IMR-90 (cell line): ENCODE results near the gene MAPK10. TPM values are rescaled to one million over a fixed set of nuclear protein-coding genes. Genes with fewer than 3 reads are reported as not detected.

Experiments
- ATAC-seq: fragments of 200-7000 bp; cut with Tn5 transposase; 2 replicates; pipeline ENCODE4 v1.9.1; 2020; ENCODE audit warnings: low read depth, mild to moderate bottlenecking, moderate library complexity
- BruUV-seq: library from RNA; stranded (reverse); fragments of 400-500 nt; replicated peaks from 2 replicates; lab custom pipeline; 2021; lab: Mats Ljungman, UMichigan
- CTCF ChIA-PET: fragments of 300-600 bp; formaldehyde crosslinking; extraction: SDS; loops from one replicate; lab custom pipeline; 2021; ENCODE audit warnings: antibody characterized with exemption; lab: Yijun Ruan, JAX
- POLR2A ChIA-PET: fragments of 300-600 bp; sonication (Branson Sonifier 250); formaldehyde crosslinking; loops from one replicate; lab custom pipeline; 2022; ENCODE audit warnings: antibody characterized with exemption; ENCODE audit not compliant: unreplicated experiment; lab: Charles Lee
- DNase-seq: peaks from one replicate; pipeline ENCODE4 v3.0.0; 2013
- H2AFZ ChIP-seq: replicated peaks from 2 replicates; pipeline ENCODE3; 2013; ENCODE audit warnings: low read length, mild to moderate bottlenecking; ENCODE audit not compliant: poor library complexity
- H2AK5ac ChIP-seq: 2 replicates; pipeline ENCODE4 v1.6.1; 2013; ENCODE audit warnings: low read depth, low read length, inconsistent platforms
- H2AK9ac ChIP-seq: replicated peaks from 2 replicates; pipeline ENCODE3; 2013; ENCODE audit warnings: mild to moderate bottlenecking, low read depth, low read length, moderate library complexity; ENCODE audit not compliant: poor library complexity
- H2BK120ac ChIP-seq: 2 replicates; pipeline ENCODE4 v1.6.1; 2013; ENCODE audit warnings: low read depth, low read length, inconsistent platforms
- H2BK15ac ChIP-seq: 3 replicates; pipeline ENCODE4 v1.6.1; 2013; ENCODE audit warnings: low read depth, low read length, inconsistent platforms
- H2BK20ac ChIP-seq: 2 replicates; pipeline ENCODE4 v1.6.1; 2013; ENCODE audit warnings: low read depth, mild to moderate bottlenecking, inconsistent platforms, low read length, moderate library complexity
- H2BK5ac ChIP-seq: 2 replicates; pipeline ENCODE4 v1.6.1; 2013; ENCODE audit warnings: mild to moderate bottlenecking, low read depth, low read length, inconsistent platforms; ENCODE audit not compliant: poor library complexity, severe bottlenecking
- H3K14ac ChIP-seq: replicated peaks from 2 replicates; pipeline ENCODE4 v1.6.1; 2013; ENCODE audit warnings: low read depth, low read length, inconsistent platforms
- H3K18ac ChIP-seq: 2 replicates; pipeline ENCODE4 v1.6.1; 2013; ENCODE audit warnings: low read depth, low read length, control low read depth
- H3K23ac ChIP-seq: 2 replicates; pipeline ENCODE4 v1.6.1; 2013; ENCODE audit warnings: low read depth, low read length, inconsistent platforms
- H3K27ac ChIP-seq: 2 replicates; pipeline ENCODE4 v1.5.1; 2013; ENCODE audit warnings: mild to moderate bottlenecking, control low read depth, low read length; ENCODE audit not compliant: insufficient read depth
- H3K27me3 ChIP-seq: 2 replicates; pipeline ENCODE4 v1.6.1; 2013; ENCODE audit warnings: low read length; ENCODE audit not compliant: control insufficient read depth, insufficient read depth
- H3K36me3 ChIP-seq: 2 replicates; pipeline ENCODE4 v1.6.1; 2013; ENCODE audit warnings: low read length, mixed read lengths; ENCODE audit not compliant: control insufficient read depth, insufficient read depth
- H3K4ac ChIP-seq: 2 replicates; pipeline ENCODE4 v1.6.1; 2013; ENCODE audit warnings: low read depth, low read length, inconsistent platforms
- H3K4me1 ChIP-seq: 2 replicates; pipeline ENCODE4 v1.6.1; 2013; ENCODE audit warnings: low read length, mixed read lengths; ENCODE audit not compliant: control insufficient read depth, insufficient read depth
- H3K4me2 ChIP-seq: 2 replicates; pipeline ENCODE4 v1.6.1; 2013; ENCODE audit warnings: low read depth, mild to moderate bottlenecking, control low read depth, low read length, moderate library complexity
- H3K4me3 ChIP-seq: 2 replicates; pipeline ENCODE4 v1.5.1; 2013; ENCODE audit warnings: low read depth, mild to moderate bottlenecking, control low read depth, low read length, moderate library complexity; ENCODE audit not compliant: insufficient read depth
- H3K56ac ChIP-seq: 2 replicates; pipeline ENCODE4 v1.6.1; 2013; ENCODE audit warnings: low read length, inconsistent platforms; ENCODE audit not compliant: insufficient read depth; ENCODE audit errors: extremely low read depth
- H3K79me1 ChIP-seq, 2 experiments: 2 replicates each; pipeline ENCODE4 v1.6.1; 2013; ENCODE audit warnings: low read length in 2 of 2, inconsistent platforms in 1 of 2, low read depth in 1 of 2
- H3K9ac ChIP-seq: 2 replicates; pipeline ENCODE4 v1.6.1; 2013; ENCODE audit warnings: low read depth, low read length, control low read depth
- H3K9me1 ChIP-seq: 2 replicates; pipeline ENCODE4 v1.6.1; 2013; ENCODE audit warnings: low read length, inconsistent platforms; ENCODE audit not compliant: insufficient read depth
- H3K9me3 ChIP-seq: 2 replicates; pipeline ENCODE4 v1.6.1; 2013; ENCODE audit warnings: low read length; ENCODE audit not compliant: control insufficient read depth, insufficient read depth
- H4K20me1 ChIP-seq: 2 replicates; pipeline ENCODE4 v1.6.1; 2013; ENCODE audit warnings: low read length, inconsistent platforms; ENCODE audit not compliant: insufficient read depth
- H4K5ac ChIP-seq: 2 replicates; pipeline ENCODE4 v1.6.1; 2013; ENCODE audit warnings: mild to moderate bottlenecking, low read depth, low read length, control low read depth
- H4K8ac ChIP-seq, 2 experiments: 2 replicates each; pipeline ENCODE4 v1.6.1; 2013; ENCODE audit warnings: low read depth in 2 of 2, low read length in 2 of 2, control low read depth in 1 of 2, inconsistent platforms in 1 of 2
- H4K91ac ChIP-seq: 2 replicates; pipeline ENCODE4 v1.6.1; 2013; ENCODE audit warnings: low read depth, low read length, inconsistent platforms; ENCODE audit not compliant: insufficient read depth
- BHLHE40 ChIP-seq: fragments of 150-350 bp; IDR thresholded peaks from 2 replicates; pipeline ENCODE4 v1.6.1; 2016; ENCODE audit warnings: mild to moderate bottlenecking, low read depth, low read length
- CEBPB ChIP-seq: IDR thresholded peaks from 2 replicates; pipeline ENCODE4 v1.6.1; 2012; ENCODE audit warnings: low read depth, low read length, improper control_type of control experiment
- CHD1 ChIP-seq: IDR thresholded peaks from 2 replicates; pipeline ENCODE4 v1.6.1; 2012; ENCODE audit warnings: low read depth, low read length, improper control_type of control experiment
- FOS ChIP-seq: fragments of 150-350 bp; IDR thresholded peaks from 2 replicates; pipeline ENCODE4 v1.6.1; 2016; ENCODE audit warnings: low read depth, low read length
- MAFK ChIP-seq: IDR thresholded peaks from 2 replicates; pipeline ENCODE4 v1.6.1; 2012; ENCODE audit warnings: low read depth, low read length, improper control_type of control experiment
- MAZ ChIP-seq: IDR thresholded peaks from 2 replicates; pipeline ENCODE4 v1.6.1; 2012; ENCODE audit warnings: low read depth, mild to moderate bottlenecking, low read length, improper control_type of control experiment, moderate library complexity, borderline replicate concordance
- MXI1 ChIP-seq: IDR thresholded peaks from 2 replicates; pipeline ENCODE4 v1.6.1; 2012; ENCODE audit warnings: low read depth, mild to moderate bottlenecking, low read length, moderate library complexity, borderline replicate concordance
- POLR2A ChIP-seq: IDR thresholded peaks from 2 replicates; pipeline ENCODE4 v1.6.1; 2012; ENCODE audit warnings: mild to moderate bottlenecking, low read depth, low read length
- RAD21 ChIP-seq: IDR thresholded peaks from 2 replicates; pipeline ENCODE4 v1.6.1; 2012; ENCODE audit warnings: low read length, improper control_type of control experiment
- RCOR1 ChIP-seq: IDR thresholded peaks from 2 replicates; pipeline ENCODE4 v1.6.1; 2012; ENCODE audit warnings: mild to moderate bottlenecking, low read length, improper control_type of control experiment; ENCODE audit not compliant: insufficient replicate concordance
- RFX5 ChIP-seq: IDR thresholded peaks from 2 replicates; pipeline ENCODE4 v1.8.0; 2012; ENCODE audit warnings: low read depth, mild to moderate bottlenecking, low read length, moderate library complexity
- SMC3 ChIP-seq: fragments of 150-350 bp; IDR thresholded peaks from 2 replicates; pipeline ENCODE4 v1.6.1; 2016; ENCODE audit warnings: low read depth, mild to moderate bottlenecking, antibody characterized with exemption, low read length, moderate library complexity
- USF2 ChIP-seq: fragments of 150-350 bp; IDR thresholded peaks from 2 replicates; pipeline ENCODE4 v1.6.1; 2017; ENCODE audit warnings: mild to moderate bottlenecking, antibody characterized with exemption, low read length, low read depth
- WGBS, 2 experiments: methylation state at CpG; one replicate each; pipeline versions ENCODE4 v1.1.5 to v1.1.7; 2013; ENCODE audit warnings: missing lambda C conversion rate in 2 of 2; ENCODE audit not compliant: insufficient read length in 1 of 2; ENCODE audit errors: extremely low coverage in 2 of 2; 5-methylcytosine and 5-hydroxymethylcytosine counted together
- dilution Hi-C: fragments of 300-500 bp; cut with HindIII; formaldehyde crosslinking; loops from one replicate; pipeline ENCODE4 v1.14.3; 2018; ENCODE audit warnings: low sequenced_read_pairs; ENCODE audit not compliant: unreplicated experiment
- in situ Hi-C: fragments of 300-500 bp; cut with MboI; formaldehyde crosslinking; loops from 3 replicates; pipeline ENCODE4 v1.14.3; 2019; ENCODE audit warnings: low sequenced_read_pairs, inconsistent platforms, mixed read lengths
- intact Hi-C: fragments of 100-400 bp; cut with micrococcal nuclease; formaldehyde crosslinking; loops from 2 replicates; pipeline ENCODE4 v1.10.0; 2022
- polyA plus RNA-seq, 3 experiments: library from polyadenylated mRNA; depleted of rRNA; stranded (reverse); fragments of >200 nt; gene quantifications; 2 replicates each; pipeline ENCODE4 v1.2.3, GENCODE V29; 2012; ENCODE audit warnings: low replicate concordance in 1 of 3
- total RNA-seq: library from RNA; depleted of rRNA; stranded (reverse); fragments of >200 nt; gene quantifications from 2 replicates; pipeline ENCODE4 v1.2.3, GENCODE V29; 2012

MAPK10 gene
- total and polyA plus RNA-seq, 2 of the 4 experiments (the other 2 are of a cell fraction), result 2.8 to 6.5 TPM

GRCh38 chr4:86334020-86334750 lies 25.7 kb downstream of the MAPK10 start:
- intact Hi-C loops (no loop called here), dilution Hi-C loops (no loop called here), in situ Hi-C loops (no loop called here)
- 70% methylated on average over 1 of the region's 2 CpGs; no CpG with 5 or more reads in 1 of the 2 experiments for WGBS, 2 experiments
- no TSS peak for BruUV-seq
- Histone ChIP-seq H2BK15ac (no peak overlapping the region), H3K79me1 (no peaks in the 10 kb centered on the region), H3K4ac (no peak overlapping the region), H2AFZ (peak overlapping the region; percentile 17), H3K4me2 (no peak overlapping the region), H2BK20ac (no peak overlapping the region), H3K18ac (peak overlapping the region; percentile 52; the same call in 1 of the 2 replicates), H4K5ac (no peak overlapping the region), H3K9me1 (peaks cover 2% of the 10 kb centered on the region; the same call in 1 of the 2 replicates), H3K4me3 (no peak overlapping the region), H4K91ac (no peak overlapping the region), H3K27me3 (no peaks in the 10 kb centered on the region), H3K9ac (no peak overlapping the region), H3K56ac (no peak overlapping the region), H3K23ac (0 out of 2 replicates have a peak overlapping the region, but pooled peaks have one; percentile 5), H3K4me1 (peaks cover 6% of the 10 kb centered on the region), H2AK9ac (no peak overlapping the region), H4K8ac (peak overlapping the region in 1 of 2 experiments; percentile 19; a peak in 1 of 4 replicates), H2AK5ac (no peak overlapping the region; the same call in 1 of the 2 replicates), H2BK5ac (no peak overlapping the region), H3K36me3 (no peaks in the 10 kb centered on the region), H3K27ac (no peak overlapping the region), H4K20me1 (no peaks in the 10 kb centered on the region), H3K14ac (no peak overlapping the region), H2BK120ac (no peak overlapping the region), H3K9me3 (no peaks in the 10 kb centered on the region)
- ATAC-seq, result no peak
- no peak for DNase-seq
- POLR2A ChIA-PET, result no interaction called here
- TF ChIP-seq FOS, result no peak
- no peak for TF ChIP-seq BHLHE40
- no peak for TF ChIP-seq MXI1
- no peak for TF ChIP-seq CEBPB
- TF ChIP-seq RCOR1, result no peak
- TF ChIP-seq MAZ, result no peak
- TF ChIP-seq RAD21, result no peak
- TF ChIP-seq MAFK, result no peak
- no peak for TF ChIP-seq USF2
- TF ChIP-seq SMC3, result no peak
- no peak for TF ChIP-seq POLR2A
- no peak for TF ChIP-seq RFX5
- no peak for TF ChIP-seq CHD1
- CTCF ChIA-PET, result no interaction called here
